Smooth muscle cell of the brain vasculature (primary cell): ENCODE measurements around the gene ZNF619.

Experiments used
- DNase-seq: peaks from one replicate; pipeline ENCODE4 v3.0.0-alpha.2; 2012; ENCODE audit warnings: low read depth, low spot score

The ZNF619 gene

DNA sequence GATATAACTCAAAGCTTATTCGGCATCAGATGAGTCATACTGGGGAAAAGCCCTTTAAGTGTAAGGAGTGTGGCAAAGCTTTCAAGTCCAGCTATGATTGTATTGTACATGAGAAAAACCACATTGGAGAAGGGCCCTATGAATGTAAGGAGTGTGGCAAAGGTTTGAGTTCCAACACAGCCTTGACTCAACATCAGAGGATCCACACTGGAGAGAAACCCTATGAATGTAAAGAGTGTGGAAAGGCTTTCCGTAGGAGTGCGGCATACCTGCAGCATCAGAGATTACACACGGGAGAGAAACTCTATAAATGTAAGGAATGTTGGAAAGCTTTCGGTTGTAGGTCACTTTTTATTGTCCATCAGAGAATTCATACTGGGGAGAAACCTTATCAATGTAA is 55.3 kb downstream of the ZNF619 start:
- DNase-seq, result no peak

DNA sequence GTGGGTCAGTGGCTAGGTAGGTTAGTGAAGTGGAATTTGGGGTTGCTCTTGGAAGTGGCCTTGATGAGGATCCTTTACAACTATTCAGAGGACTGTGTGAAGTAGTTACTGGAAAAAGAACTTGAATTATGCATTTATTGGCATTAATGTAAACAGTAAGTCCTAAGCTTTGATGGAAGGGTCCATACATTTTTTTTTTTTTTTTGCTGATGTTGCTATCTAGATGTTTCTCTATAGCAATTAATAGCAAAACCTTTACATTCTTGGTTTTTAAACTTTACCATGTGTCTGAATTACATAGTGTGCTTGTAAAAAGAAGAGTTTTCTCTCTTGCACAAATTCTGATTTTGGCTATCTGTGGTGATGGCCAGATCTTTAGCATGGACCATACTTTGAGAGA is 57.4 kb downstream of the ZNF619 start:
- DNase-seq, result no peak
